Esophagus squamous epithelium (tissue), 4 donors: ENCODE data around the gene LAMP1.

Source experiments
- CTCF ChIP-seq, 6 experiments: fragments of 450-650 bp in 4 of 6; fragments of 200-600 bp in 2 of 6; sonication (generic) in 2 of 6; IDR thresholded peaks; one replicate each; pipeline ENCODE4 v1.5.1; 2016 to 2019; ENCODE audit warnings: antibody characterized with exemption in 6 of 6, mild to moderate bottlenecking in 4 of 6, moderate library complexity in 4 of 6
- POLR2A ChIP-seq, 4 donors: fragments of 450-650 bp; IDR thresholded peaks; one replicate each; pipeline ENCODE4 v1.6.1; 2017; ENCODE audit warnings: antibody characterized with exemption in 4 of 4, mild to moderate bottlenecking in 4 of 4, moderate library complexity in 3 of 4

GRCh38 chr13:113299951-113300350, 2.9 kb downstream of the LAMP1 start:
- TF ChIP-seq CTCF (IDR thresholded peaks at IDR 0.05) (no peak), POLR2A (IDR thresholded peaks at IDR 0.05) (no peak)
